ENCODE measurements around the gene DDX59. TPM values are rescaled to one million over a fixed set of nuclear protein-coding genes. Genes with fewer than 3 reads are reported as not detected.
"Not testable (repeated sequence)": the region's sequence is repeated elsewhere in the genome, so short reads cannot be mapped to it uniquely, and the experiment has no call there.

DDX59 gene
- total RNA-seq, 1 experiment from 2014 or later = 18.8 TPM

DNA sequence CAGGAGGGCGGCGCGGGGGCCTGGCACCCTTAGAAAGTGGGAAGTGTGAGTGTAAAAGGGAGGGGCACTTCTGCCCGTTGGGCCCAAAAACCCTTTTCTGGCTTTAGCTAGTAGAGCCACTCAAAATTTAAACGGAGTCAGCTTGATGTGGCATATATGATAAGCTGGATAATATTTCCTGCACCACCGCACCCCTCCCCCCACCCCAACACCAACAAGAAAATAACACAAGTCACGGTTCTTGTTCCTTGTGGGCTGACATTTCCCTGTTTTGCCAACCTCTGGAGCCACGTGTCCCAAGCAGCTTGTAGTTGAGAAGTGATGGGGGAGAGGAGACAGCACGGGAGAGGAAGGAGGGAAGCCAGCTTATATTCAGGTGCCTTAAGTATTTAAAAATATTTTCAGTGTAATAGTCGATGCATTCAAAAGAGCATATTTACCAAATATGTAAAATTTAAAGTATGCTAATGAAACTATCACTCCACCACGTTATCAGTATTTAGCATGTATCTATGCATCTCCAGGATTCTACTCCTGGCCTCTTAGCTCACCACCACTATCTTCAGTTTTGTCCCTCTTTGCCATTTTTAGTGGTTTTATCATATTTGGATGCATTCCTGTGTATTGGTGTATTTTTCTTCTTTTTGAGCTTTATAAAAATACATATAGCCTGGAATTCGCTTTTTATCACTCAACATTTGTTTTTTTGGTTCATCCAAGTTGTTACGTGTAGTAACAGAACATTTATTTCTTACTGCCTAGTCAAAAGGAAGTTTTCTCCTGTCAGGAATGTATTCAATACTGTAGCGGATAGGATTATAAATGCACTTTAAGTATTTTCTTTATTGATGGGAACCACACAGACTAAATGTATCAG is 773 bp upstream of the DDX59 start:
- peak; percentile 84 for DNase-seq (ENCODE audit: low spot score)

DNA sequence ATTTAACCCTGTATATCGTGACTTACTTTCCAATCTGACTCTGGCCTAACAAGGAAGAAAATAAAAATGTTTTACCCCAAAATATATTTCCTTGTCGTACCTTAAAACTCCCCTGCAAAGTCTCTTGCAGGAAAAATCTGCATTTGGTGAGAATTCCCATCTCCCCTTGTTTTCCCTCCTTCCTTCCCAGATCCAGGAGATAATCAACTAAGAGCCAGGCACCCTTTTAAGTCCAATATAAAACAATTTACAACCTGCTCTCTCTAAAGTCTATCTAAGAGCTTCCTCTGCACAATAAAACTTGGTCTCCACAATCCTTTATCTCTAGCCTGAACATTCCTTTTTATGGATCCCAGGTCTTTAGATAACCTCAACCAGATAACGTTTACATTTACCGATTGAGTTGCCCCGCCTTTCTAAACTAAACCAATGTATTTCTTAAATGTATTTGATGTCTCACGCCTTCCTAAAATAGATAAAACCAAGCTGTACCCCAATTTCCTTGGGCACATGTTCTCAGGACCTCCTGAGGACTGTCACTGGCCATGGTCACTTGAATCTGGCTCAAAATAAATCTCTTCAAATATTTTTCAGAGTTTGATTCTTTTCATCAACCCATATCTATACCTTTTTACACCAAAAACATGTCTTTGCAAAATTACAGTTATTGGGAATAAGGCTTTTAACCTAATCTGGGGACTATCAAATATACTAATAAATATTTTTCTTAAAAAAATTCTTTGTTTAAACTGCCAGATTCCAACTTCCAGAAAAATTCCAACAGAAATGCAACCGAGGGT is 993 bp downstream of the DDX59 start:
- no peak for DNase-seq (ENCODE audit: low spot score)

DNA sequence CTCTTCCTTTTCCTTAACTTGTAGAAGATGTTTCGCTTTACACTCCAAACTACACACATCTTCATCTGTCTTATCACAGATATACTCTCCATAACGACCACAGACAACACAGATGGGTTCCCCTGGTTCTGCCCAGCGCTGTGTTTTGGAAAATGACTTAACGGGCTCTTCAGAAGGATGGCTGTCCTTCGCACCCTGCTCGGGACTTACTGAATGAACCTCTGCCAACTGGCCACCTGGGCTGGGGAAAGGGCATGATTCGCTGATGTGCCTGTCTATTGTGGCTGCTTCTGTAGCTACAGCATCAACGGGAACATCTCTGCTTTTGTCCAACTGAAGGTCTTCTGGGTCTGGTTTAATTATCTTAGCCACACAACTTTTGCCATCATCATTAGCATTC is 3.4 kb downstream of the DDX59 start:
- DNase-seq (ENCODE audit: low spot score) = no peak

DNA sequence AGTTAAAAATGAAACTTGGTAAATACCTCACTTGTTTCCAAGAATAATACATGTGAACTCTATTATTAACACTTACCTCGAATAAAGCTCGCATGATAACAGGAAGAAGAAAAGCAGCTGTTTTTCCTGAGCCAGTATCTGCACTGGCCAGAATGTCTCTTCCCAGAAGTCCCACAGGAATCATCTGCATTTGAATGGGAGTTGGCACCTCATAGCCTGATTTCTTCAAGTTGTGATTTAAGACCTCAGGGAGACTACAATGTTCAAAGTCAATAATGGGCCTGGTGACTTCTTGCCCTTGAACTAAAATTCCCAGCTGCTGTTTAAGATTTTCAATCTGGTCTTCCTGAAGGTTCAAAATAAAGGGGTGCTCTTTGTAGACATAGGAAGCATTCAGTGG is 3.8 kb downstream of the DDX59 start:
- DNase-seq (ENCODE audit: low spot score) = no peak

DNA sequence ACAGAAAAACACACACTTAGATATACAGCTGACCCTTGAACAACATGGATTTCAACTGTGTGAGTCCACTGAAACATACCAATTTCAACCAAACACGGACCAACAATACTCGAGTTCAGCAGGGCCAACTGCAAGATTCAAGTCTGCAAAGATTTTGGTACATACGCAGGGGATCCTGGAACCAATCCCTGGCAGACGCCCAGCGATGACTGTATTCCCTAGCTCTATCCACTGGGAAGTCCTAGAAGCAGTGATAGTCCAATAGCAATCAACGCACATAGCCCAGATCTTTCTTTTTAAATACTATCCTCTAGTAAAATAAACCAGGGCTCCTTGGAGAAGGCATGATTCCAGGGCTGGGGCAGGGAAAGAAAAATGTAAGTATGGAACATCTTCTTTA is 9.0 kb downstream of the DDX59 start:
- no peak for DNase-seq (ENCODE audit: low spot score)

DNA sequence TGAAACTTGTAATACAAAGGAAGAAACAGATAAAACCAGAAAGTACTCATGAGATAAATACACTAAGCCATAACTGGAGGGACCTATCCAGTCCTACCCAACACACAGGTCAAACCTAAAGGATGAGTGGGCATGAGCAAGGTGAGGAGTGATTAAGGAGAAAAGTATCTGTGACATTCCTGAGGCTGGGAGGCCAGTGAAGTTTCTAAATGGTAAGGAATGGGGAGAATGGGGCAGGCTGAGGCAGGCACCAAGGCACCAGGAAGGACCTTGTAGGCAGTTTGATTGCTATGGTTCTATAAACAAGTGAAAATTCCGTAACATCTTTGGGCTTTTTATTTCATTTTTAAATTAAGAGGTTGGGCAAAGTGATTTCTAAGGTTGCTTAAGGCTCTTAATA is 10.4 kb downstream of the DDX59 start:
- DNase-seq (ENCODE audit: low spot score) = no peak

DNA sequence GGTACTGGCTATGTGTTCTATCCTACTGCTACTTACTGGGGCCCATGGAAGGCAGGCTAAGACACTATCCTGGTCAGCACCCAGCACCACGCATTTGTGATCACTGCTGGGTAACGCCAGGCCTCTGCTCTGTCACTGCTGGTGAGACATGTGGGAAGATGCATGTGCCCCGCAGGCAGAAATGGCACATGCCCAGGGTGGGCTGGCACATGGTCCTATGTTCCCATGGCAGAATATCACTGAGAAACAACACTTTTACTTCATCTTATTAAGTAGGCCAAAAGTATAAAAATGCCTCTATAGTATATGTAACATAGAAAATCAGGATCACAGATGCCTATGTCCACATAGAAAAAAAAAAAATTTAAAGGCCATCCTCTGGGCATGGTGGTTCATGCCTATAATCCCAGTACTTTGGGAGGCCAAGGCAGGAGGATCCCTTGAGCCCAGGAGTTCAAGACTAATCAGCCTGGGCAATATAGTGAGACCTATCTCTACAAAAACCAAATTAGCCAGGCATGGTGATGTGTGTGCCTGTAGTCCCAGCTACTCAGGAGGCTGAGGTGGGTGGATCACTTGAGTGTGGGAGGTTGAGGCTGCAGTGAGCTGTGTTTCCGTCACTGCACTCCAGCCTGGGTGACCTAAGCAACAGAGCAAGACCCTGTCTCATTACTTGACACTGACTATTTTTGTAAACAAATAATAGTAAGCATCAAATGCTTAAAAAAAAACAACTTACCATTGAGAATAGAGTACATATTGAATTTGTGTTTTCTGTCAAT is 11.5 kb downstream of the DDX59 start:
- DNase-seq (ENCODE audit: low spot score) = no peak

DNA sequence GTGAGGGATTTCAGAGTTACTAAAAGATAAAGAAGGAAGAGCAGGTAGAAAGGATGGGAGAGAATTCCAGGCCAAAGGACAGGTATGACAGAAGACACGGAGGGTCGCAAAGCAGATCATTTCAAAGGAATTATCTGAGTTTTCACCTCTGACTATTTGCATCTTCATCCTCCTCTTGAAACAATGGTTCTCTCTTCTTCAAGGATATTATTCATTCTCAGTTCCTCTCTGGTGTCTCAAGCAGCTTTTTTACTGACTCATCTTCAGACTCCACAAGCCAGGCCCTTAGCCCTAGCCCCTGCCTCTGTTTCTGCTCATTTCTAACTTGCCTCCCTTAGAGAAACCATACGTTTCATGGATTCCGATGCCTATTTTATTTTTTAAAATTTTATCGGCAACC is 15.0 kb downstream of the DDX59 start:
- DNase-seq (ENCODE audit: low spot score) = no peak

DNA sequence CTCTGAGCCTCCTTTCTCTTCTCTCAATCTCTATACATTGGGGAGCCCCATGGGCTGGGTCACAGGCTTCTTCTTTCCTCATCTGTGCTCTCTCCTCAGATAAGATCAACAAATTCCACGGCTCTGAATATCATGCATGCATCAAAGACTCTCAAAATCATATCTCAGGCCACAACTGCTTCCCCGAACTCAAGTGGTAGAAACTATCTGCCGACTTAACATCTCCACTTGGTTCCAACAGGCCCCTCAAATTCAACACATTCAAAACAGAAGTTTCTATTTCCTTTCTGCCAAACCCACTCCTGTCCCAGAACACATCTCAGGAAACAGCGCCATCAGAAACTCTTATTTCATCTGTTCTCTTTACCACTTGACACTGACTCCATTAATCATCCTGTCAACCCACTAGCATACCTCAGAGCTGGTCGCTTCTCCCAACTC is 16.7 kb downstream of the DDX59 start:
- no peak for DNase-seq (ENCODE audit: low spot score)

DNA sequence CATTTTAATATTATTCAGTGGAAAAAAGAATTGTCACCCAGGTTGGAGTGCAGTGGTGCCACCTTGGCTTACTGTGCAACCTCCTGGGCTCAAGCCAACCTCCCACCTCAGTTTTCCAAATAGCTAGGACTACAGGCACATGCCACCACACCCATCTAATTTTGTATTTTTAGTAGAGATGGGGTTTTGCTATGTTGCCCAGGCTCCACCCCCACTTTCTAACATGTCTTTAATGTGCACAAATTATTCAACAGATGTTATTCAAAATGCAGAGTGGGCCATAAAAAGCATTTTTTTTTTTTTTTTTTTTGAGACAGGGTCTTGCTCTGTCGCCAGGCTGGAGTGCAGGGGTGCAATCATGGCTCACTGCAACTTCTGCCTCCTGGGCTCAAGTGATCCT is 17.3 kb downstream of the DDX59 start:
- no peak for DNase-seq (ENCODE audit: low spot score)

DNA sequence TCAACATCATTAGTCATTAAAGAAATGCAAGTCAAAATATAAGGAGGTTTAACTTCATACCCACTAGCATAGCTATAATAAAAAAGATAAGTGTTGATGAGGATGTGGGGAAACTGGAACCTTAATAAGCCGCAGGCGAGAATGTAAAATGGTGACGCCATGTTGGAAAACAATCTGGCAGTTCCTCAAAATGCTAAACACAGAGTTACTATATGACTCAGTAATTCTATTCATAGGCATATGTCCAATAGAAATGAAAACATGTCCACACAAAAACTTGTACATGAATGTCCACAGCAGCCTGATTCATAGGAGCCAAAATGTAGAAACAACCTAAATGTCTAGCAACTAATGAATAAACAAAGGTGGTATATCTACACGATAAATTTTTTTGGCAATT is 23.2 kb downstream of the DDX59 start:
- DNase-seq (ENCODE audit: low spot score) = no peak

DNA sequence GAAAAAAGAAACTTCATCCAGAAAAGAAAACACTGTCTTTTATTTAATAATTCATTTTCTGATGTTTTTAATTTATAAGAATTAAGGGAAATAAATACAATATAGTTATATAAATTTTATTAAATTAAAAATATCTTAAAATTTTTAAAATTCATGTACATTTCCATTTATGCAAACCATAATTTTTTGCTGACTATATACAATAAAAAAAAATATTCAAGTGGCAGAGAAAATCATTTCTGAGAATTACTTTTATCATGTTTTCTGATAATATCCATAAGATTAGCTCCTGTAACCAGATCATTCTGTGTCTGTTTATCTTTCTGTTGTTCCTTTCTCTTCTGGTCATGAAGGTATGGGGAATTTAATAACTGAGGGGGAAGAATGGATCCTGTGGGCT is 25.7 kb downstream of the DDX59 start:
- DNase-seq (ENCODE audit: low spot score) = no peak

DNA sequence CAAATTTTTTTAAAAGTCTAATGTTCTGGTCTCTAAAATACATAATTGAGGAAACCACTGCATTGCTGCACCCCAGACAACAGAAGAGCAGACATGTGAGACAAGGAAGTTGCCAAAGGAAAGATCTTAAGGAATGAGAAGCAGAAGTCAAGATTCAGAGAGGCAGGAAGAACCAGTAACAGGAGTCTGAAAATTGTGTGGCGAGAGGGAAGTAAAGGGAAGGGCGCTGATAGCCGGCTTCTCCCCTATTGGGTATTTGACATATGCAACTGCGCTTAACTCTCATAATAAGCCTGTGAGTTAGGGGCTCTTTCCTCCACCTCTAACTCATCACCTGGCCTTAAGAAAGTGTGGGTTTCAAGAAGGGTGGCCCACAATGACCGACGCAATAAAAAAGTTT is 27.2 kb downstream of the DDX59 start:
- DNase-seq (ENCODE audit: low spot score) = no peak

DNA sequence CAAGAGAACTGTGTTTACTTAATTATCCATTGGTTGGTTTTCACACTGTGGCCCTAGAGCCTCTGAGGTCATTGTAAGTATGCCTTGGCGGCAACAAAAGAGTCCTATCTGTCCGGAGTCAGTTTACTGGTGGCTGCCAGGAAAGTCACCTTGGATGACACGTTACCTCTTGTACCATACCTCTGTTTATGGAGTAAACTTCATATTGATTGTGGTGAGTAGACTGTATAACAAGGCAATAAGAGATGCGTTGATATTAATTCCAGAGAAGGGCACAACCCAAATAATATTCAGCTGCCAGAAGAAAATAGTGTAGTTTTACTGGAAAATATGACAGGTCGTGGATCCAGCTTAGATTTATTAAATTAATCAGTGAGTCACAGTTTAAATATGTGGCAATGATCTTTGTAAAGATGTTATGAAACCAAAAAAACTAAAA is 28.7 kb downstream of the DDX59 start:
- no peak for DNase-seq (ENCODE audit: low spot score)

DNA sequence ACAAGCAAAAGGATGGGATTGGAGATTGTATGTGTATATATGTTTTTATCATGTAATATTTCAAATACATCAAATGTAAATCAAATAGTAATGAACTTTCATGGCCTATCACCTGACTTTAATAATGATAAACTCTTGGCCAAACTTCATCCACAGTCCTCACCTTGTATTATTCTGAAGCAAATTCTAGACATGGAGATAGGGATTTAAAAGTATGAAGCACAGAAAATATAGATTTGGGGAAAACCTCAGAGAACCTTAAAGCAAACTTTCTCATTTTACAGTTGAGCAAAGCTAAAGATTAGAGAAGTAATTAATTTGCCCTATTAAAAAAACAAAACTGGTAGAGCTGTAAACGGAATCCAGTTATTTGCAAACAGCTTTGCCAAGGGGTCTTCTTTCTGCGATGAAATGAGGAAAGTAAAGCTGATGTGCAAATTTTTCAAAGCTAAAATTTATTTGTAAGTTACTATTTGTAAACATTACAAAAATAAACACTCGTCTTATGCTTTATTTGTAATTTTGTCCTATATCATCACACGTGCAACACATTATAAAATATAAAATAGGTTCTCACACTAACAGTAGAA is 29.2 kb downstream of the DDX59 start:
- DNase-seq (ENCODE audit: low spot score) = no peak

DNA sequence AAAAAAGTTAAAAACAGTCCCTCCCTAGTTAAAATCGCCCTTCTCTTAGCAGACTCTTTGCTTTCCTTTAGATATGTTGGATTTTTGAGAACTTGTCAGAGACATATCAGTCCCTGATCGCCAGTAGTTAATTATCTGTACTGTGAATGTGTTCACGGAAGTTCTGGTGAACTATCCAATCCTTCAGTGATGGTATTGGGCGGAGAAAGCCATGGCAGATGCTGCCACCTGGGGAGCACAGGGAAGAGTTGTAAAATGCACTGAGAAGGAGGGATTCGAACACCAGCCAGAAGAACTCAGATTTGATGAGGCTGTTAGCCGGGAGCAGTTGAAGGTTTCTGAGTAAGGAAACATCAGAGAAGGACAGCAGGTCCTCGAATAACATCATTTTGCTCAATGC is 31.6 kb downstream of the DDX59 start:
- no peak for DNase-seq (ENCODE audit: low spot score)

DNA sequence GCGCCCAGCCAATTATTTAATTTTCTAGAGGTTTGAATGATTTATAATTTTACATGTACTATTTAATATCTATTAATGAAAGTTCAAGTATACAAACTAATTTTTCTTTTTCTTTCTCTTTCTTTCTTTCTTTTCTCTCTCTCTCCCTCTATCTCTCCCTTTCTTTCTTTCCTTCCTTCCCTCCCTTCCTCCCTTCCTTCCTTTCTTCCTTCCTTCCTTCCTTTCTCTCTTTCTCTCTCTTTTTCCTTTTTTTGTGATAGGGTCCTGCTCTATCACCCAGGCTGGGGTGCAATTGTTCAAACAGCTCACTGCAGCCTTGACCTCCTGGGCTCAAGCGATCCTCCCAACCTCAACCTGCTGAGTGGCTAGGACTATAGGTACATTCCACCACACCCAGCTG is 33.0 kb downstream of the DDX59 start:
- DNase-seq (ENCODE audit: low spot score) = no peak

DNA sequence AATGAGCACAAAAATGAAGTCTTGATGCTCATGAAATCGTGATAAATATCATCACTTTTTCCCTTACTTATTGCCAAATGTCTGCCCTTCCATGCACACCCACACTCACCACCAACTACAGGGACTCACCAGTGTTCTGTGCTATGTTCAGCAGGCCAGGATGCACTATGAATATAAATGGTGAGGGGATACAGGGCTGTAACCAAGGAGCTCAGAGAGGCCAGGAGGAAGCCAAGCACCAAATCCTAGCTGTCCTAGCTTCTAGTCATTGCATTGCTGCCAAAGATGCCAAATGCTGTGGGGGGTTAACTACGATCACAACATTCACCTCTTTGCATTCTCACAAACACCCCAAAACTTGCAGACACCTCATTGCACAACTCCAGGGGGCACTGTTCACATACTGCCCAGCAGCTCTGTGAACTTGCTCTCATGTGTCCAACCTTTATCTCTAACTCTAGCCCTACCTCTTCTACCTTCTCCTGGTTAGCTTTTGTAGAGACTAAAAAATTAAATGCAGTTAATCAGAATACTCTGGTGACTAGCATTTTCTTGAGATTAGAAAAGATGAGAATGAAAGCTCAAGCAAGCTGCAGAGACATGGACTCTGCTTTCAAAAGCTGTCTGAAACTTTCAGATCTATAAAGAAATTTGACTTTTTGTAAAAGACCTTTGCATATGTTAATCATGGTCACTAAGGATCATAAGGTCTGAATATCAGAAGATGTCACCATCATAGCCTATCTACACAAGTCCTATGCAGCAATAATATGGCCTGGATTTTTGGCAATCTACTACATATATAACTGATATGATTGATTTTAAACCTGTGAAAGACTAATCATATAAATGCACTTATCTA is 35.2 kb downstream of the DDX59 start:
- no peak for DNase-seq (ENCODE audit: low spot score)

DNA sequence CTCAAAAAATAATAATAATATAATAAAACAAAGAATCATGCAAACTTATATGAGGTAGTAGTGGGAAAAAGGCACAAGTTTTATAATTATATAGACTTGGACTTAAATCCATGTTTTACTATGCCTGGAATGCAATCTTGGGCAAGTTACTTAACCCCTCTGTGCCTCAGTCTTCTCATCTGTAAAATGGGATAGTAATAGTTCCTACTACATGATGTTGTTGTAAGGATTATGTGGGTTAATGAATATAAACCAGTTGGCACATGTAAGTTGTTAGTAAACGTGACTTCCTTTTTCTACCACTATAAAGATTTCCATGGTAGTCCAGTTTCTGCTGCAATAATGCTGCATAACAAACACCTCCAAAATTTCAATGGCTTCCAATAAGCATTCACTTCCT is 38.3 kb downstream of the DDX59 start:
- DNase-seq (ENCODE audit: low spot score) = no peak

DNA sequence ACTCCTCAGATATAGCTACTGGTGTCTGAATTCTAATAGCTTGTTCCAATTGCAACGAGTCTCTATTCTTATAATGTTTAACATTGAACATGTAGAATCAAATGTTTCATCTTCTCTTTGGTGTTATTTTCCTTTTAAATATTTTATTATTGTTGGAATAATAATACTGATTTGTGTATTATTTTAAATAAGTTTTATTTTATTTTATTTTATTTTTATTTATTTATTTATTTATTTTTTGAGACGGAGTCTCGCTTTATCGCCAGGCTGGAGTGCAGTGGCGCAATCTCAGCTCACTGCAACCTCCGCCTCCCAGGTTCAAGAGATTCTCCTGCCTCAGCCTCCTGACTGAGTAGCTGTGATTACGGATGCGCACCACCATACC is 39.2 kb downstream of the DDX59 start:
- not testable (repeated sequence) for DNase-seq (ENCODE audit: low spot score)

Data from H4 (cell line).